OCI-M1 (cell line): ENCODE results near the gene GRM5.
"Not testable (repeated sequence)": the region's sequence is repeated elsewhere in the genome, so short reads cannot be mapped to it uniquely, and the experiment has no call there.

Experiments used
- DNase-seq: peaks from one replicate; lab custom pipeline; 2025; lab: John Stamatoyannopoulos, UW

Gene GRM5

DNA sequence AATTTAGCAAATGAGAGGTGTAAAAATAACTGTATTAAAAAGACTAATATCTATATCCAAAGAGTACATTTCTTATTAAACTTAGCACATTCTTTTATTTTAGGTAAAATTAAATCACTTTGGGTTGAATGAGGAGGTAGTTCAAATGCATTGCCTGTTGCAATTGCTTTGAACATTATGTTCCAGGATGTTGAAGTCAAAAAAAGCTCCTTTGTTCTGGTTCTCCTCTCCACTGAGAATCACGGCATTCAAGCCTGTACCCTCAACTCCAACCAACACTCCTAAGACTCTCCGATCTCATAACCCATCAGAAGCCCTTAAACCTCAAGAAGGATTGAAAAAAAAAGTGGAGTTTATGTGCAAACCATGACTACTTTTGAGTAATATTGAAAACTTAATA is 230.1 kb downstream of the GRM5 start:
- not testable (repeated sequence) for DNase-seq

DNA sequence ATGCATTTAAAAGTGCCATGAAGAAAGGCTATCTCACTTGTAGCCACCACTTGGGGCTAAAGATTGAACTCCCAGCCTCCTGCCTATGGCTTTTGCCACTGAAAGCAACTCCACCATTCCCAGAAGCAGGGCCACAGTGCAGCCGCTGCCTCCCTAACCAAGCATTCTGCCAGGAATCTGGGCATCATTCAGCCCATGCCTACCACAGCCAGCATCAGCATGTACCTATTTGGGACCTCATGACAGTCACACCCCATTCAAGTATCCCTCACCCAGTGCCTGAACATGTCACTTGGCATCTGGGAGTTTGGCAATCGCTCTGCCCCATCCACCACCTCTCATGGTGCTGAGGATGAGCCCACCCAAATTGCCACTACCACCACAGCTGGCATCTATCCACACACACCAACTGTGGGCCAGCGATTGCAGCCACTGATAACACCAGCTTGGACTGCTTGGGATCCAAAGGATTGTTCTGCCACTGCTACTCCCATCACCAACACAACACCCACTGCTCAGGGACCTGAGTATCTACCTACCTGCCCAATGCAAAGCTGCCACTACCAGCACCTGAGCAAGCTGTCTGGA is 234.4 kb downstream of the GRM5 start:
- no peak for DNase-seq

DNA sequence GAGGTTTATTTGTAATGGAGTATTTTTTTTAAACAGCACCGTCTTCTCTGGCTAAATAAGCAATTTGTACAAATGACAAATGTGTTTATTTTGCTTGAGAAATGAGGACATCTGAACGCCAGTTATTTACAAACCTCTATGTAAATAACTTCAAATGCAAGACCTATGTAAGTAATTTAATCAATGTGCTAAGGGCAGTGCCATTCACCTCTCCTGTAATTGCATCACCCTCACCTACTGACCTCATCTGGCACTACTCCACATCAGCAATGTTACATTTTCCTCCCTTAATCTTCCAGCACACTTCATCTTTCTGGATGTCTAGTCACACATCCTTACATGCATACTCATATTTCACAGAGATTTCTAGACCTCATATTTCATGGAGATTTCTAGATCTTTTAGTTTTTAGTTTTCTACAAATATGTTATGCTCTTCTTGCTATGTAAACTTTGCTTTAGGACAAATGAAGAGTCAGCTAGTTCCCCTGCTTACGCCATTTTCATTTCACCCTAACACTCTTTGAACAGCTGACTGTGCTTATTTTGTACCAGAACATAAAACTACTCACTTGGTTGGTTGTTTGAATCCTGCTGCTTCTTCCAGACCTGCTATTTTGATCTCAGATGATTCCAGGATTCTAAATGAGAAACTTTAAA is 238.6 kb downstream of the GRM5 start:
- no peak for DNase-seq

DNA sequence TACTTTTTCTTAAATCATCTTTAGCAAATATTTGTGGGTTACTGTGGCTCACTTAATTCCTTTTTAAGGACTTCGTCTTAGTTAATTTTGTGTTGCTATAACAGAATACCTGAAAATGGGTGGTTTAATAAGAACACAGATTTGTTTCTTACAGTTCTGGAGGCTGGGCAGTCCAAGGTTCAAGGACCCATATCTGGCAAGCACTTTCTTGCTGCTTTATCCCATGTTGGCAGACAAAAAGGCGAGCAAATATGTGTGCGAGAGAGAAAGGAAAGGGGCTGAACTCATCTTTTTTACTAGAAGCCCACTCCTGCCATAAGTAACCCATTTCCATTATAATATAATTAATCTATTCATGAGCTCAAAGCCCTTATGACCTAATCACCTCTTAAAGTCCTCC is 246.2 kb downstream of the GRM5 start:
- DNase-seq = no peak

DNA sequence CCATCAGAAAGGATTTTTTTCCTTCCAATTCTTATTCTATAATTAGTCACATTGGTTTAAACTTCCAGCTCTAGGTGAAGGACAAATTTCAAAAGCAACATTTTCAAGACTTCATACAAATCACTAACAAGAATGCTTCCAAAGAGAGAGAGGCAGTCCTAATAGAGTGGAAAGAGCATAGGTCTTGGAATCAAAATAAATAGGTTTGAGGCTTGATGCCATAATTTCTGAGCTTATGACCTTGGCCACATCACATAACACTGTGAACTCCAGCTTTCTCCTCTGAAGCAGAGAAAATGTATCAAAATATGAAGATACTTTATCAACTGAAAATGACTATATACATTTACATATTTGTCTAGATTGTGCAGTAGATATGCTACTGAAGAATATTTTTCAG is 246.8 kb downstream of the GRM5 start:
- DNase-seq = no peak

DNA sequence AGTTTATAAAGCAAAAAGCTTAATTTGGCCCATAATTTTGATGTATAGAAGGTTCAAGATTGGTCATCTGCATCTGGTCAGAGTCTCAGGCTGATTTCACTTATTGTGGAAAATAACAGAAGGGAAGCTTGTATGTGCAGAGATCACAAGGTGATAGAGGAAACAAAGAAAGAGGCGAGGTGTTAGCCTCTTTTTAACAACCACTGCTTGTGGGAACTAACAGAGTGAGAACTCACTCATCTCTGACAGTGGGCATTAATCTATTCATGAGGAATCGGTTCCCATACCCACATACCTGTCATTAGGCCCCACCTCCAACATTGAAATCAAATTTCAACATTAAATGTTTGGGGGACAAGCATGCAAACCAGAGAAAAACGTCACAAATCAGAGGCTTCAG is 250.3 kb downstream of the GRM5 start:
- DNase-seq = no peak

DNA sequence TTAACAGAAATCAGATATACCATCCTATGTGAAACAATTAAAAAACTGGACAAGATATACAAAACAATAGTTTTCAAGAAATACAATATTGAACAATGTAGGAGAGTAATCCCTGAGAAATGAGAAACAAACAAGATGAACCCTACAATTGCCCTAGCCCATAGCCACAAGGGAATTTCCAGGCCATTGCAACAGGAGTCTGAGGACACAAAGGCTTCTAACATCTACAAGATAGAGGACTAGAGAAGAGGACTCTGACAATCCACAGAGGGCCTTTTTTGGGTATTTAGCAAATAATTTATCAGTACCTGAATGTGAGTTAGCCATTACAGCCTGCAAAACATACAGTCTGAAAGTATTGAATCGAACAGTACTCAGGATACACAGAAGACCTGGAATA is 251.7 kb downstream of the GRM5 start:
- DNase-seq = no peak

DNA sequence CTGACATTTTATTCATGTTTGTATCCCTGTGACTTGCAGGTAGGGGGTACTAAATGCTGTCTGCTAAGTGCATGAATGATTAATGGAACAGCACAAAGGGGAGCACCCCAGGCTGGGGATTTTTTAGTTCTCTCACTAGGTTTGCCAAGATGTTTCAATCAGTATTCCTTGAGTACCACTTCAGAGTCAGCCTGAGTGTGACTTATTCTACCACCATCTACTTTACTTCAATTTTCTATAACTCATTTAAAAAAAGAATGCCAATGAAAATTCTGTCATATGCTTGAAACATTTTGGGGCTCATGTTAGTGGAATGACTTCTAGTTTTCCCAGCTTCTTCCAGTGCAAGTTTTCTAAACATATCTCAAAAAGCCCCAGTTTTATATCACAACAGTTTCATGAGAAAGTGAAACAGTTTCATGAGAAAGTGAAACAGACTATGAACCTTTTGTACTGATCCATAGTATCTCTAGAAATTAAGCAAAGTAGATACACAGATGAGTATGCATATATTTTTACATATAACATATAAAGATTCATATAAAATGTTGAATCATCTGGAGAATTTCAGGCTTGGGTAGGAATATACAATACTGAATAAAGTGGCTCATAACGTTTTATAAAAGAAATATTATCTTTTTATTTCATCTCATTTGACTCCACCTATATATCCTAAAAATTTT is 252.4 kb downstream of the GRM5 start:
- peak; percentile 38 for DNase-seq

DNA sequence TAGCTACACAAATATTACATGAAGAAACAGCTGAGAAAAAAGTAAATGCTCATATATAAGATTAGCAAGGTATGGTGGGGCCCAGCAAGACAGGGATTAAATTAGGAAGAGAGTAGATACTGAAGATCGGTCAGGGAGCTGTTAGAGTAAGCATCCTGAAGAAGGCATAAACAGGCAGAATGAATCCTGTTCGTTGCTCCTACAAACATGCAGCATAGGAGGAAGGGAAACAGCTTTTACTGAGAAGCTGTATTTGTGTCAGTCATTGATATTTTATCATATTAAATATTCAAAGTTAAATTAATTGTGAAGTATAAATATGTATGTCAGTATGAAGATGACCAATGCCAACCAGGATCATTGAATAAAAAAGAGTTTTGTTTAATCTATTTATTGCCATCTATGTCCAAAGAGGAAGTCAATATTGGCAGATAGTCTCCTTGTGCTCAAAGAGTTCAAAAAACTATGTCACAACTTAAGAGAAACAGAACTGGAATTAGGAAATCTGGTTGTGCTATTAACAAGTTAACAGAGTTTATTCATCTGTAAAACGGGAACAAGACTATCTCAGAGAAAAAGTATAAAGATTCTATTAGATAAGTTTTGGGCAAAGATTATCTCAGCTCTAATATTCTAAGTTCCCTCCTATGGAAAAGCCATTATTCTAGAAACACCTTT is 255.2 kb downstream of the GRM5 start:
- DNase-seq = no peak

DNA sequence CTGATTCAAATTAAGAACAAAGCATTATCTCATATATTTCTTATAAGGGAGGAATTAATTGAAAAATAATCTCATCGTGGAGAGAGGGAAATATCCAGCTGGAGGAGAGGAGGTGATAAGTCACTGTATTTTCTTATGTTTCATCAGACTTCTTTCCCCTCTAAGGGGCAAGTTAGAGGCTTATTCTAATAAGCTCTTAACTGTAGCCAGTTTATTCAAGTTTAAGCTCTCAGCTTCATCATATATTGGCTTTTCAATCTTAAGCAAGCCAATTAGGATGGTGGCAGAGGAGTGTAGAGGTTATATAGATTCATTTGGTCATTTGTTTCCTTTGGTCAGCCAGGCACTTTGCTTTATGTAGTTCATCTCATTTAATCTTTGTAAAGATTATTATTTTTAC is 256.7 kb downstream of the GRM5 start:
- no peak for DNase-seq

DNA sequence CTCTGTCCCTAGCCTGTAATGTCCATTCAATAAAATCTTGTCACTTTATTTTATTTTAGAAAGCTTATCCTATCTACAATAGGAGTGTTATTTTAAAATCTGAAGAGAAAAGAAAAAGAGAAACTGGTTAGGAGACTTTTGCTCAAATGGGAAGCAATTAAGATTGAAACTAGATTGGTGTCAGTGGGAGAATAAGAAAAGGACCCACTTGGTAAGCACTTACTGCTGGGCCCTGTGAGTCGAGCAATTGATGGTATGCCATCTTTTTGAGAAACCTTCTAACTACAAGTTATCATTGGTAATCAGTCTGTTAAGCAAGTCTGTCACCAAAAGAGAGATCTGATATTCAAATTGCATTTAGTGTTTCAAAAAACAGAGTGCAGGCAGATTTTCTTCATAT is 258.4 kb downstream of the GRM5 start:
- no peak for DNase-seq

DNA sequence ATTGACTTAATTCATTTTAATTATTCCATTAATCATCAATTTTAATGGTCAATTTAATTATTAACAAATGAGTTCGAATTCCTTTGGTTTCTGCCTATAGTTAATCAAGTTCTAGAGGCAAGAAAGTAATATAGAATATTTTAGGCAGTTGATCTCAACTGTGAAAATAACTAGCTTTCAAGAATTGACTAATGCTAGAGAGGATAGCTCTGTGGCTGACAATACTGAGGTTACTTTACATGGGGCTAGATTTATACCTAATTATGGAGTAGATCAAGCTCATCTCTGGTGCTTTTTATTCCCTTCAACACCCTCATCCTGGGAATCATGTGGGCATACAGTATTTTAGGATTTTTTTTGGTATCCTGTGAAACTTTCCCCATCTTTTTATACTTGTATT is 259.4 kb downstream of the GRM5 start:
- DNase-seq = no peak

DNA sequence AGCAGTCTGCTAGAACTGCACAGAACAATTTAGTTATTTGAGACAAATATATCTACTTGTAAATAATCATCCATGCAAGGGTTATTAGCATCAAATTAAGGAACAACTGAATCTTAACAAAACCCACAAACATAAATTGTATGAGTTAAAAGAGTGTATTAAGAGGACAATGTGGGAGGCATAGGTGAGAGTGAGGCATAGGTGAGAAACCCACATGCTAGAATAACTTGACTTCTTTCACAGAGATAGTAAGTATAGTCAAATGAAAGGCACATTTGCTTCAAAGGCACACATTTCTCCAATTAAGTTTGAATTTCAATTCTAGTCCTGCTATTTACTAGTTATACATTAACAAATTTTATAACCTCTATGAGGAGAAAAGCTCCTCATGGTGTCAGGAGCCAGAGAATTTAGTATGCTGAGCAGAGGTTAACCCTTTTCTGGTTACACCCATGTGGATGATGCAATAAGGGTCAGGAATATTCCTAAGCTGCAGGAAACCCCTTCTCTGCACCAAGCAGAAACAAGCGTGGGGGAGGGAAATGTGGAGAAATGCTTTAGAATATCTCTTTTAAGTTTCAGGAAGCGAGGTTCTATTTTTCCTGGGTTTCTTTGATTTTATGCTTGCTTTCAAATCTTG is 264.2 kb downstream of the GRM5 start:
- peak; percentile 60 for DNase-seq

DNA sequence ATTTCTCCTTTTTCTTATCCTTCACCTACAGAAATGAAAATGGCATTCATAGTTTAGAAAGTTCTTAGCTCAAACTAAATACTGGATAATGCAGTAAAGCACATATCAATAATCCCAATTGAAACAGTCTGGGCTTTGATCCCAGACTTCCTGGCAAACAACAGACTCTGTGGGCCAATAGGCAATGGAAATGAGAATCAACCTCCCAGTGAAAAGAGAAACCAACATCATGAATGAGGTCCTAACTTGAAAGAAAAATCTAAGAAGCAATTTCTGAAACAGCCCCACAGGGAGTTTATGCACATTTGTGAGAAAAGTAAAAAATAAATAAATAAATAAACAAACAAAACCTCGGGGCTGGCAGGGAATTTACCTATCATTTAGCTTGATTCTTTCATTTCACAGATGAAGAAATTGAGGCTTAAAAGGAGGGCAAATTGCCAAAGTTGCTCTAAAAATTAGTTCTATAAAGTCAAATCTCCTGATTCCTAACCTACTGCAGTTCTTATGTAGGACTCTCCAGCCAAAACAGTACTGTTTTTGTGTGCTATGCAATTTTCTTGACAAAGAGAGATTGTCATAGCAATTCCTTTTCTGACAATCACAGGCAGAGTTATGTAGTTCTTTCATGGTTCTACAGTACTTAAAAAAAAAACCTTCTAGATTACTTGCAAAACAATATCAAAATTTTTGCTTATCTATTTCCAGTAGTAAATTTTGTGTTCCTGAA is 265.8 kb downstream of the GRM5 start:
- no peak for DNase-seq

DNA sequence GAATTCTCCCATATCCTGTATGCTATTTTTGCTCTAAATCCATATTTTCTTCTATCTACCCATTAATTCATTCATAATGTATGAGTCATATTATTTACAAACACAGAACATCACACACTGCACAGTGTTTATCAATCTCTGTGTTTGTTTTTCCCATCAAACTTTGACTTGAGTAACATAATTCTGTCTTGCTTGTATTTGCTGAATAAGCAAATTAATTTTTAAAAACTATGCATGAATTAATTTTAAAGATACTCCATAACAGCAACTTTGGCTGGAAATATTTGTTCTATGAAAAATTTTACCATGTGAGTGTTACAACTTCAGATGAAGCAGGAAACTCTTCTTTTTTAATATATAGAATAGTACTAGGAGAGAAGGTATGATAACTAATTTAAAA is 275.6 kb downstream of the GRM5 start:
- DNase-seq = no peak

DNA sequence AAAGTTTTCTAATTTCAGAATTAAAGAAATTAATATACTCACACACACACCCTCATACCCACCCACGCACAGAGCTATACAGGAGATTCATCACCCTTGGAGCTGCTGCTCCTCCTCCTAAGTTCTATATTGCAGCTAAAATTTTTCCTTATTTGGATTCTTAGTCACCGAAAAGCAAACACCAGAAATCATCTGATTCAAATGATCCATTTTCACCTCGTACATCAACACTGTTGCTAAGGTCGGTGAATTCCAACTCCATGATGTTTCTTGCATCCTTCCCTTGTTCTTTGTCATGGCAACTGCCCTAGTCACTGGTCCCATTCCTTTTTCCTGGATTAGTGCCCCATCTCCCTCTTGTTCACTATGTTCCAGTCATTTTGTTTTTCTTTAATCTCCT is 286.2 kb downstream of the GRM5 start:
- no peak for DNase-seq

DNA sequence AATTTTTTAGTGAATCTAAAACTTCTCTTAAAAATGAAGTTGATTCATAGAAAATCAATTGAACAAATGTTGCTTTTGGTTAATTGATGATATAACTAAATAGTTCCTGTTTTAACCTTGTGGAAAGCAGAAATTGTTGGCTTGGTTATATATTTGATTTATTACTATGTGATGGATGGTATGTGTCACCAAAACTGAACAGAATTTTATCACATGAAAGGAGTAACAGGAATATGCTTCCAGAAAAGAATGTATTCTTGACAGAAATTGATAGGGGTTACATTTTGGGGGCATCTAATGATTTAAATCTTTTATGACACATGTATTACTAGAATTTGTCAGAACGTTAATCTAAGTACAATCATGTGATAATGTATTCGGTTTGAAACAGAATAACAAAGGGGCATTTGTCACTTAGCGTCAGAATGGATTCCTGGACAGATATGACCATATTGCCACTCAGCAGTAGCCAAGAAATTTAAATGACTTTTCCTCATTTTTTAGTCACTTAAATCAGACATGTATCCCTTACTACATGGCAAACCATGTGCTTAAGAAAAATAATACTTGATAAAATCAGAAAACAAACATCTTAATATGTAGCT is 295.2 kb downstream of the GRM5 start:
- DNase-seq = no peak

DNA sequence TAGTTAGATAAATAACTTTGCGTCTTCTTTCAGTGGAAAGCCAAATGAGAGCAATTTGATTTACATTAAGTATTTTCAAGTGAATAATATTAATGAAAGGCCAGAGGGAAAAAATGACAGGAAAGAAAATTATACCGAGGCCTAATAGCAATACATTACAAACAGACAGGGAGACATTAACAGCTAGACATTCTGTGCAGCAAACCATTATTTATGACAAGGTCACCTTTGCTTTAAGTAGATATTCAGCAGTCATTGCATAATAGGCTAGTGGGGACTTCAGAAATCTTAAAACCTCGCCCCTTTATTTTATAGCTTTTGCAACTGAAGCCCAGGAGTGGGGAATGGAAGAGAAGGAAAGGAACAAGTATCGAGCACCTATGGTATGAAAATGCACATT is 321.6 kb downstream of the GRM5 start:
- no peak for DNase-seq

DNA sequence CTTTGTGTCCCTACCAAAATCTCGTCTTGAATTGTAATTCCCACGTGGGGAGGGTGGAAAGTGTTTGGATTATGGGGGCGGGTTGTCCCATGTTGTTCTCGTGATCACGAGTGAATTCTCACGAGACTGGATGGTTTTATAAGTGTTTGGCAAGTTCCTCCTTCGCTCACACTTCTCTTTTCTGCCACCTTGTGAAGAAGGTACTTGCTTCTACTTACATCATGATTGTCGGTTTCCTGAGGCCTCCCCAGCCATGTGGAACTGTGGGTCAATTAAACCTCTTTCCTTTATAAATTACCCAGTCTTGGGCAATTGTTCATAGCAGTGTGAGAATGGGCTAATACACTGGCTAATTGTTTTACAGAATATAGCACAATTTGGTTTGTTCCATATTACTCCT is 326.3 kb downstream of the GRM5 start:
- DNase-seq = peak; percentile 87

DNA sequence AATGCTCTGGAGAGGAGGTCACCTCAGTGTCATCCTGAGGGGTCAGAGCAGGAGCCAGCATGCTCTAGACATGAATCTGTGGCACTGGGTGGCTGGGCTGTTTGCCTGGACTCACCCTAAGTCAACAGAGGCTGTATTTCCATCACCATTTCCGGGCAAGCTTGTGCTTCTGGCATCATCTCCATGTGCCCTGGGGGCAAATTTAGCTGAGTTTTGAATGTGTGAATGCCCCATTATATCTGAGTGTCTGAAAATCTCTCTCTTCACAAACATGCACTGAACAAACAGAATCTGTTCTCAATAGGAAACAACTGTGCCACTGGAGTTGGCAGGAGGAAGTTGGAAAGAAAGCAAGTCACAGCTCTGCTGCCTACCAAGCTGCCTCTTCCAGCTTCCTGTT is 356.2 kb downstream of the GRM5 start:
- DNase-seq = no peak

DNA sequence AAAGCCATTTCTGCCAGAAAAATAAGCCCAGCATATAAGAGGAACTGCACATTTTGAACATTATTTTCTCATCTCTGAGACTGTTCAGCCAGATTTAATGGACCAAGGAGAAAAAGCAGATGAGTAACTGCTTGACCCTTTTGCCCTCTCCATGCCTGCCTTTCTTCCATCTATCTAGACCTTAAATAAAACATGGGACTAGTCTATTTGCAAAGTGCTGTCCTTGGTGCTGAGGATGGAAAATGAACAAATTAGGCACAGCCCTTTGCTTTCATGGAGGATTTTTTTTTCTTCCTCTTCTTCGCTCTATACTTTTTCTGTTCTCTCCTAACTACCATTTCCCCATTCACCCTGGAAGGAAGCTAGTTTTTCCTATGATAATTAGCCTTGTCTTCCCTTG is 361.3 kb downstream of the GRM5 start:
- DNase-seq = peak; percentile 46

DNA sequence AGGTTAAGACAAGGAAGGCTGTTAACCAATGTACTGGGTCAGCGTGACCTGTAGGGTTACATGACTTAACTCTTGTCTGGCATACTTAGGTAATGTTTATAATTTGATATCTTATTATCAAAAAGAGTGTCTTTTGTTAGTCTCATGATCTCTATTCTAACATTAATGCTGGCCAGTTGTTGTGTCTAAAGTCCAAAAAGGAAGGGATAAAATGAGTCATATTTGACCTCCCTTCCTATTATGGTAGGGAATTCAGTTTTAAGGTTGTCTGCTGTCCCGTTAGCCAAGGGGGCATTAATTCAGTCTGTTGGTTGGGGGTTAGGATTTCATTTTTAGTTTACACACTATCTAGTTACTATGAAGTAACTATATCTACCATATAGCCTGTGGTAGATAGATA is 364.0 kb downstream of the GRM5 start:
- DNase-seq = no peak
